Measurements from ENCODE around the gene POLN. TPM values are rescaled to one million over a fixed set of nuclear protein-coding genes. Genes with fewer than 3 reads are reported as not detected.

POLN gene
- total and polyA plus RNA-seq, 2 experiments from 2014 or later: 1.8 to 4.0 TPM

- no peak for TF ChIP-seq ZNF462 (CRISPR knock-in tag; IDR thresholded peaks at IDR 0.05)
Measured at GRCh38 chr4:2252530-2253091, 10.7 kb upstream of the POLN start (continued).

GRCh38 chr4:2251795-2252529 lies 10.0 kb upstream of the POLN start:
- TF ChIP-seq ETS1 (IDR thresholded peaks at IDR 0.05) (no peak), REST (IDR thresholded peaks at IDR 0.05; ENCODE audit: unreplicated experiment) (no peak), CTCF (conservative IDR thresholded peaks at IDR 0.05; ENCODE audit: low read depth in 2 of 2) (no peak)
- Histone ChIP-seq H3K4me3 (no peak overlapping the region), H3K4me2 (no peak overlapping the region), H3F3A (replicated peaks; ENCODE audit: low read depth) (no peaks in the 10 kb centered on the region), H3K36me3 (ENCODE audit: insufficient read depth) (no peaks in the 10 kb centered on the region), H3K79me2 (replicated peaks; ENCODE audit: insufficient read depth) (no peaks in the 10 kb centered on the region), H3K4me1 (ENCODE audit: insufficient read depth) (peaks cover 5% of the 10 kb centered on the region; the same call in 1 of the 2 replicates), H3K27me3 (ENCODE audit: insufficient read depth) (no peaks in the 10 kb centered on the region), H3K9me2 (ENCODE audit: insufficient read depth) (no peaks in the 10 kb centered on the region), H4K20me1 (replicated peaks; ENCODE audit: insufficient read depth) (no peaks in the 10 kb centered on the region), H2AFZ (no peak overlapping the region), H3K27ac (ENCODE audit: low read depth) (no peak overlapping the region)
- no peaks in the 10 kb centered on the region for H3K9me3 Mint-ChIP-seq
- H3K27me3 Mint-ChIP-seq (ENCODE audit: insufficient read depth, low read depth, poor library complexity): peaks cover 3% of the 10 kb centered on the region
- DNase-seq (ENCODE audit: low spot score) (no peak), ATAC-seq (no peak)
- H3K36me3 Mint-ChIP-seq (ENCODE audit: low read depth): no peaks in the 10 kb centered on the region; the same call in 2 of the 3 replicates
- no peak overlapping the region for H3K4me3 Mint-ChIP-seq
- peaks cover 15% of the 10 kb centered on the region for H3K4me1 Mint-ChIP-seq
- no peak overlapping the region for H3K27ac Mint-ChIP-seq
